Activated naive CD8-positive, alpha-beta T cell treated with anti-CD3 and anti-CD28 coated beads for 36 hours (primary cell): ENCODE results near the gene SNAPIN. TPM values are rescaled to one million over a fixed set of nuclear protein-coding genes. Genes with fewer than 3 reads are reported as not detected.
"Not testable (repeated sequence)": the region's sequence is repeated elsewhere in the genome, so short reads cannot be mapped to it uniquely, and the experiment has no call there.

Experiments used
- DNase-seq: peaks from one replicate; pipeline ENCODE4 v3.0.0; 2021
- H3K27ac Mint-ChIP-seq: one replicate; pipeline ENCODE4 v1.8.0; 2022; ENCODE audit warnings: mild to moderate bottlenecking, moderate library complexity, mixed read lengths
- H3K27me3 Mint-ChIP-seq: one replicate; pipeline ENCODE4 v1.8.0; 2022; ENCODE audit warnings: mild to moderate bottlenecking, mixed read lengths
- H3K36me3 Mint-ChIP-seq: one replicate; pipeline ENCODE4 v1.8.0; 2021; ENCODE audit warnings: mild to moderate bottlenecking, mixed read lengths
- H3K4me1 Mint-ChIP-seq: one replicate; pipeline ENCODE4 v1.8.0; 2021; ENCODE audit warnings: mixed read lengths
- H3K4me3 Mint-ChIP-seq: one replicate; pipeline ENCODE4 v1.8.0; 2022; ENCODE audit warnings: mild to moderate bottlenecking, moderate library complexity, mixed read lengths
- H3K9me3 Mint-ChIP-seq: one replicate; pipeline ENCODE4 v1.8.0; 2022; ENCODE audit warnings: mixed read lengths
- total RNA-seq, 2 experiments: library from RNA; stranded (reverse); gene quantifications; one replicate each; pipeline ENCODE4 v1.2.3, GENCODE V29; 2021

Gene SNAPIN
- total RNA-seq, 2 experiments from 2014 or later: 32.9 to 34.7 TPM

DNA sequence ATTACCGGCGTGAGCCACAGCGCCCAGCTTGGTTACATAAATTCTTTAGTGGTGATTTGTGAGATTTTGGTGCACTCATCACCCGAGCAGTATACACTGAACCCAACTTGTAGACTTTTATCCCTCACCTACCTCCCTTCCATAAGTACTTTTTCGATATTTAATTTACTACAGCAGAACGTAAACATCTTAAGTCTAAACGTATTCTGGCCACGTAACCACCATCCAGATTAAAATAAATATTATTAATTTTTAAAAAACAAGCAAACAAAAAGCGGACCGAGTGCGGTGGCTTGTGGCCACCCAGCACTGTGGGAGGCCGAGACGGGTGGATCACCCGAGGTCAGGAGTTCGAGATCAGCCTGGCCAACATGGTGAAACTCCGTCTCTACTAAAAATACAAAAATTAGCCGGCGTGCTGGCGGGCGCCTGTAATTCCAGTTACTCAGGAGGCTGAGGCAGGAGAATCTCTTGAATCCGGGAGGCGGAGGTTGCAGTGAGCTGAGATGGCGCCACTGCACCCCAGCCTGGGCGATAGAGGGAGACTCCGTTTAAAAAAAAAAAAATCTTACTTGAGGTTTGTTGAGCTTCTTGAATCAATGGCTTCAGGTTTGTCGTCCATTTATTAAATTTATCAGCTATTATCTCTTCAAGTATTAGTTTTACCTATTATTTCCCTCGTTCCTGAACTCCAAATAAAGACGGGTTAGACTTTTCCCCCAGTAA lies 13.3 kb downstream of the SNAPIN start:
- DNase-seq: peak; percentile 58
- H3K4me3 Mint-ChIP-seq, H3K27me3 Mint-ChIP-seq, H3K9me3 Mint-ChIP-seq: not testable (repeated sequence)
- Mint-ChIP-seq H3K36me3 (peaks cover 36% of the 10 kb centered on the region), H3K27ac (peak overlapping the region; percentile 83), H3K4me1 (peaks cover 26% of the 10 kb centered on the region)

GRCh38 chr1:153673511-153673910 lies 15.0 kb downstream of the SNAPIN start:
- H3K4me3 Mint-ChIP-seq: no peak overlapping the region
- H3K27ac Mint-ChIP-seq: no peak overlapping the region

DNA sequence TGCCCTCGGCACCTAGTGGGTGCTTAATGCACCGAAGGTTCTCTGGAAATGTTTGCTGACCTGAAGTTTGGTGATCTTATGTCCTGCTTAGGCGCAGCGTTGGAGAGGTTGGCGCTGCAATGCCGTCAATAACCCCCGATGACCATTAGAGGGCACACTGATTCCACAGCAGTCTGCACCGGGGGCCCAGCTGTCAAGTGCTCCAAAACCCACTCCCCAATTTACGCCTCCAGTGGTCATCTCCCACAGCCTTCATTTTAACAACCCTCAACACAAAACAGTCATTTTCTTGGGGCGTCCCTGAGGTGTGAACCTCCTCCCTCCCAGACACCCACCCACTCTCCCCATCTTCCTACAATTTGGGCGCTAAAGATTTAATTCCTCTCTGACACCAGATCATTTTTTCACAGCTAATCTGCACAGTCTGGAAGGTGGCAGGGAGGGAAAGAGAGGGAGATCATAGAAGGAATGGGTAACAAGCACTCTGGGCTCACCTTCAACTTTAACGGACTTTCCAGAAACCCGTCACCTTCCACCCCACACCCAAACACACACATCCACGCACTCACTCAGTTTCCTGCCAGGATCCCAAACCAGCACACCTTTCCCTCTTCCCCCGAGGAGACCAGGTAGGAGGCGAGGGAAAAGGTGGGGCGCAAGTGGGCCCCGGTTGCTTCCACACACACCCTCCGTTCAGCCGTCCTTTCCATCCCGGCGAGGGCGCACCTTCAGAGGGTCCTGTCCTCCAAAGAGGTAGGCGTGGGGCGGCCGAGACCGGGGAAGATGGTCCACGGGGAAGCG lies 19.4 kb downstream of the SNAPIN start:
- H3K27me3 Mint-ChIP-seq: peaks cover 40% of the 10 kb centered on the region

More at GRCh38 chr1:153673511-153673910, 15.0 kb downstream of the SNAPIN start:
- Mint-ChIP-seq H3K4me1 (peaks cover 20% of the 10 kb centered on the region), H3K27me3 (peaks cover 15% of the 10 kb centered on the region), H3K36me3 (peaks cover 19% of the 10 kb centered on the region), H3K9me3 (no peaks in the 10 kb centered on the region)
- DNase-seq: no peak

GRCh38 chr1:153678519-153679336 lies 20.2 kb downstream of the SNAPIN start, which contains the start of gene NPR1:
NPR1 (plus strand) TSS chr1:153678688; CDS start chr1:153679109, 421 bp downstream.
- H3K9me3 Mint-ChIP-seq: no peaks in the 10 kb centered on the region

More for the DNA sequence above, 19.4 kb downstream of the SNAPIN start:
- Mint-ChIP-seq H3K4me1 (peaks cover 18% of the 10 kb centered on the region), H3K36me3 (no peaks in the 10 kb centered on the region), H3K9me3 (no peaks in the 10 kb centered on the region), H3K27ac (no peak overlapping the region), H3K4me3 (peak overlapping the region; percentile 61)
- peak; percentile 39 for DNase-seq

DNA sequence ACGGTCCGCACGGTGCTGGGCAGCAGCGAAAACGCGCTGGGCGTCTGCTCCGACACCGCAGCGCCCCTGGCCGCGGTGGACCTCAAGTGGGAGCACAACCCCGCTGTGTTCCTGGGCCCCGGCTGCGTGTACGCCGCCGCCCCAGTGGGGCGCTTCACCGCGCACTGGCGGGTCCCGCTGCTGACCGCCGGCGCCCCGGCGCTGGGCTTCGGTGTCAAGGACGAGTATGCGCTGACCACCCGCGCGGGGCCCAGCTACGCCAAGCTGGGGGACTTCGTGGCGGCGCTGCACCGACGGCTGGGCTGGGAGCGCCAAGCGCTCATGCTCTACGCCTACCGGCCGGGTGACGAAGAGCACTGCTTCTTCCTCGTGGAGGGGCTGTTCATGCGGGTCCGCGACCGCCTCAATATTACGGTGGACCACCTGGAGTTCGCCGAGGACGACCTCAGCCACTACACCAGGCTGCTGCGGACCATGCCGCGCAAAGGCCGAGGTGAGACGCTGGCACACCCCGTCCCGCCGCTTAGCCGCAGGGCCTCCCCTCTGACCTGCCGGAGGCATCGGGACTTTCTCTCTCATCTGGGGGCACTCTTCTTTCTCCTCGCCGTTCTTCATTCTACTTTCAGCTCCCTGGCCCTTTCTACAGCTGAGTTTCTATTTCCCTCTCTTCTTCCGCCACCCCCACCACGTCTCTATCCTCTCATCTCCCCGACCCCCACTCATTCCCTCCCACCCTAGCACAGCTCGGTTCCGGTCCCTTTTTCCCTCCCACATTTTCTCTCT lies 21.0 kb downstream of the SNAPIN start:
- Mint-ChIP-seq H3K9me3 (no peaks in the 10 kb centered on the region), H3K27me3 (peaks cover 40% of the 10 kb centered on the region), H3K4me3 (peak overlapping the region; percentile 60), H3K27ac (no peak overlapping the region), H3K4me1 (peaks cover 18% of the 10 kb centered on the region), H3K36me3 (no peaks in the 10 kb centered on the region)
- DNase-seq: peak; percentile 34

More at GRCh38 chr1:153678519-153679336, 20.2 kb downstream of the SNAPIN start, which contains the start of gene NPR1:
- Mint-ChIP-seq H3K27me3 (peaks cover 40% of the 10 kb centered on the region), H3K4me1 (peaks cover 18% of the 10 kb centered on the region), H3K36me3 (no peaks in the 10 kb centered on the region), H3K4me3 (peak within 1 kb of the TSS; percentile 61), H3K27ac (no peak within 1 kb of the TSS)
- peak; percentile 21 for DNase-seq

GRCh38 chr1:153680120-153680403 lies 21.6 kb downstream of the SNAPIN start:
- Mint-ChIP-seq H3K4me3 (no peak overlapping the region), H3K27me3 (peaks cover 42% of the 10 kb centered on the region), H3K27ac (no peak overlapping the region)

GRCh38 chr1:153682730-153683129 lies 24.2 kb downstream of the SNAPIN start:
- Mint-ChIP-seq H3K27ac (no peak overlapping the region), H3K9me3 (no peaks in the 10 kb centered on the region), H3K36me3 (no peaks in the 10 kb centered on the region), H3K4me3 (no peak overlapping the region), H3K27me3 (peaks cover 37% of the 10 kb centered on the region), H3K4me1 (peaks cover 15% of the 10 kb centered on the region)
- DNase-seq: no peak

More at GRCh38 chr1:153680120-153680403, 21.6 kb downstream of the SNAPIN start:
- no peaks in the 10 kb centered on the region for H3K36me3 Mint-ChIP-seq
- DNase-seq: no peak
- peaks cover 18% of the 10 kb centered on the region for H3K4me1 Mint-ChIP-seq
- H3K9me3 Mint-ChIP-seq: no peaks in the 10 kb centered on the region

- Mint-ChIP-seq H3K4me3 (no peak overlapping the region), H3K27me3 (peaks cover 25% of the 10 kb centered on the region), H3K27ac (no peak overlapping the region), H3K4me1 (peaks cover 6% of the 10 kb centered on the region), H3K36me3 (no peaks in the 10 kb centered on the region), H3K9me3 (no peaks in the 10 kb centered on the region)
- no peak for DNase-seq
Observed at GRCh38 chr1:153683854-153684253, 25.4 kb downstream of the SNAPIN start.

GRCh38 chr1:153684892-153685291 lies 26.4 kb downstream of the SNAPIN start:
- Mint-ChIP-seq H3K27me3 (peaks cover 21% of the 10 kb centered on the region), H3K4me1 (peaks cover 4% of the 10 kb centered on the region)
- DNase-seq: no peak

DNA sequence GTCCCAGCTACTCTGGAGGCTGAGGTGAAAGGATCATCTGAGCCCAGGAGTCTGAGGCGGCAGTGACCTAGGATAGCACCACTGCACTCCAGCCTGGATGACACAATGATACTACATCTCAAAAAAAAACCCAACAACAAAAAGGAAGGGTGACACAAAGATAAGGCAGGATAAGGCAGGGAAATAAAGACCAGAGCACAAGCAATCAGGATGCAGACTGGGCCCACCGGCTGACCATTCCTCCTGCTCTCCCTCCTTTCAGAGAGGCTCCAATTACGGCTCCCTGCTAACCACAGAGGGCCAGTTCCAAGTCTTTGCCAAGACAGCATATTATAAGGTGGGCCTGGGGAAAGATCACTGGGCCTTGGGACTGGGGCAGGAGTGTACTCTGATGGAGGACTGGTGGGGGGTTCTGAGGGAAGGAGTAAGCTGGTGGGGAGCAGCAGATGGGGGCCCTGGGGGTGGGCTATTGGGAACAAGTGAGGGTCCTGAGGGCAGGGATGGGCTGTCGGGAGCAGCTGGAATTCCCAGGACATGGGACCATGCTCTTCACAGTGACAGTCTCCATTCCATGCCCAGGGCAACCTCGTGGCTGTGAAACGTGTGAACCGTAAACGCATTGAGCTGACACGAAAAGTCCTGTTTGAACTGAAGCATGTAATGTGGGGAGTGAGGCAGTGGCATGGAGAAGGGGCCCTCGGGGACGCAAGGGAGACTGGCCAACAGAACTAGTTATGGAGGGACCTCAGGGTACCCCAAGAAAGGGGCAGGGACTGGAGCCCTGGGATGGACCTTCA lies 27.2 kb downstream of the SNAPIN start:
- no peaks in the 10 kb centered on the region for H3K36me3 Mint-ChIP-seq
- peaks cover 13% of the 10 kb centered on the region for H3K27me3 Mint-ChIP-seq
- peaks cover 5% of the 10 kb centered on the region for H3K4me1 Mint-ChIP-seq
- no peaks in the 10 kb centered on the region for H3K9me3 Mint-ChIP-seq
- no peak for DNase-seq
- H3K4me3 Mint-ChIP-seq: no peak overlapping the region
- H3K27ac Mint-ChIP-seq: no peak overlapping the region

More at GRCh38 chr1:153684892-153685291, 26.4 kb downstream of the SNAPIN start:
- Mint-ChIP-seq H3K36me3 (no peaks in the 10 kb centered on the region), H3K9me3 (no peaks in the 10 kb centered on the region), H3K4me3 (no peak overlapping the region), H3K27ac (no peak overlapping the region)

DNA sequence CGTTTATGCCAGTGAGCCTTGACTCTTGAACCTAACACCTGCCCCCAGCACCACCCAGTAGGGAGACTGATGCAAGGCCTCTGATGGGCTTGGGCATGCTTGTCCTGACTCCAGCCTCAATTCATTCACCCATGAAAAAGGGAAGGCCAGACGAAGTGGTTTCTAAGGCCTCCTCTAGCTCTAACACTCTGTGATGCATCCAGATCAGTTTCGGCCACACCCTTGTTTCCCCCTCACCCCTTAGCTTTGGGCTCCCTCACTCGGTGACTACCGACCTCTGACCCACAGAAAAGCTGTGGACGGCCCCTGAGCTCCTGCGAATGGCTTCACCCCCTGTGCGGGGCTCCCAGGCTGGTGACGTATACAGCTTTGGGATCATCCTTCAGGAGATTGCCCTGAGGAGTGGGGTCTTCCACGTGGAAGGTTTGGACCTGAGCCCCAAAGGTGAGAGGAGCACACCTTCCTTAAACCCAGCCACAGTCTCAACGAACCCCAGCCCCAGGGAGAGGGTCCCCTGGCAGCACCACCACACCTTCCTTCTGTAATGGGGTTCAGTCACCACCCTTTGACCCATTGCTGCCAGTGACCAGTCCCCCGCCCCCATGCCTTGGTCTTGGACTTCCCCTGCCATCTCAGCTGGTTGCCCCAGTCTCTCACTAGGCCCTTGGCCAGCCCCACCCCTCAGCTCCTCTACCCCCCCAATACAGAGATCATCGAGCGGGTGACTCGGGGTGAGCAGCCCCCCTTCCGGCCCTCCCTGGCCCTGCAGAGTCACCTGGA lies 29.0 kb downstream of the SNAPIN start:
- Mint-ChIP-seq H3K4me3 (no peak overlapping the region), H3K4me1 (peaks cover 10% of the 10 kb centered on the region), H3K36me3 (no peaks in the 10 kb centered on the region), H3K9me3 (no peaks in the 10 kb centered on the region), H3K27me3 (peaks cover 4% of the 10 kb centered on the region), H3K27ac (no peak overlapping the region)
- DNase-seq: no peak

GRCh38 chr1:153688276-153688675 lies 29.8 kb downstream of the SNAPIN start:
- Mint-ChIP-seq H3K27ac (no peak overlapping the region), H3K36me3 (no peaks in the 10 kb centered on the region), H3K27me3 (peaks cover 4% of the 10 kb centered on the region), H3K4me1 (peaks cover 10% of the 10 kb centered on the region), H3K9me3 (no peaks in the 10 kb centered on the region), H3K4me3 (no peak overlapping the region)
- no peak for DNase-seq

- H3K9me3 Mint-ChIP-seq: no peaks in the 10 kb centered on the region
- peaks cover 4% of the 10 kb centered on the region for H3K27me3 Mint-ChIP-seq
- DNase-seq: no peak
- H3K27ac Mint-ChIP-seq: no peak overlapping the region
- peaks cover 10% of the 10 kb centered on the region for H3K4me1 Mint-ChIP-seq
- no peak overlapping the region for H3K4me3 Mint-ChIP-seq
- H3K36me3 Mint-ChIP-seq: no peaks in the 10 kb centered on the region
Observed at GRCh38 chr1:153688736-153689328, 30.3 kb downstream of the SNAPIN start.
